GM21528 (cell line): ENCODE data around the gene ATF7IP2.
"Not testable (repeated sequence)": the region's sequence is repeated elsewhere in the genome, so short reads cannot be mapped to it uniquely, and the experiment has no call there.

Experiments
- ATAC-seq: cut with Tn5 transposase; IDR thresholded peaks from one replicate; pipeline ENCODE4 v1.9.1; 2021; ENCODE audit warnings: mild to moderate bottlenecking, moderate library complexity; ENCODE audit not compliant: unreplicated experiment, low FRiP score

Gene ATF7IP2

DNA sequence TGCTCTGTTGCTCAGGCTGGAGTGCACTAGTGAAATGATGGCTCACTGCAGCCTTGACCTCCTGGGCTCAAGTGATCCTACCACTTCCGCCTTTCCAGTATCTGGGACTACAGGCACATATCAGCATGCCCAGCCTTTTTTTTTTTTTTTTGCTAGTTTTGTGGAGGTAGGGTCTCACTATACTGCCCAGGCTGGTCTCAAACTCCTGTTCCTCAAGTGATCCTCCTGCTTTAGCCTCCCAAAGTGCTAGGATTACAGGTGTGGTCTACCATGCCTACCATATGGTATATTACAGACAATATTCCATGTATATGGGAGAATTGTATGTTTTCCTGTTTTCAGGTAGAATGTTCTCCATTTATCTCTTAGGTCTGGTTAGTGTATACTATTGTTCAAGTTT lies 12.3 kb upstream of the ATF7IP2 start:
- no peak for ATAC-seq

DNA sequence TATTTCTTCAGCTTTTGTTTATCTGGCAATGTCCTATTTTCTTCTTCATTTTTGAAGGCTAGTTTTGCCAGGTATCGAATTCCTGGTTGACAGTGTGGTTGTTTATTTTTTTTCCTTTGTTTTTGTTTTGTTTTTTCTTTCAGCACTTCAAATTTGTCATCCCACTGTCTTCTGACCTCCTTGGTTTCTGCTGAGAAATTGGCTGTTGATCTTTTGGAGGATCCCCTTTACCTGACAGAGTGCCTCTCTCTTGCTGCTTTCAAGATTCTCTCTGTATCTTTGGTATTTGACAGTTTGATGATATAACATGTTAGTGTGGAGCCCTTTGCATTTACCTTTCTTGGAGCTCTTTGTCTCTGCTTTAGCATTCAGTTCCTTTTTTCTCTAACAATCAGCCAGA lies 9.6 kb upstream of the ATF7IP2 start:
- ATAC-seq, result no peak

DNA sequence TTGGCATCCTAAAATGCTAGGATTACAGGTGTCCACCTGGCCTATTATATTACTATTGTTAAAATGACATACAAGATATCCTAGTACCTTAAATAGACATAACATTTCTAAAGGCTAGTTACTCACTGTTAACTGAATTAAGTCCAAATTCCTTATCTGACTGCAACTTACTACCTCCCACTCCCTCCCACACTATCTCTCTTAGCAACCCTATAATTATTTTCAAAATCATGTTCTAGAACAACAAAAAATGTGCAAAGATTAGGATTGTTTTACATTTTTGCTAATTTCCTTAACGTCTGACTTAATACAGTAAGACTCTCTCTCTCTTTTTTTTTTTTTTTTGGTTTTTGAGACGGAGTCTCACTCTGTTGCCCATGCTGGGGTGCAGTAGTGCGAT lies 2.2 kb upstream of the ATF7IP2 start:
- no peak for ATAC-seq

DNA sequence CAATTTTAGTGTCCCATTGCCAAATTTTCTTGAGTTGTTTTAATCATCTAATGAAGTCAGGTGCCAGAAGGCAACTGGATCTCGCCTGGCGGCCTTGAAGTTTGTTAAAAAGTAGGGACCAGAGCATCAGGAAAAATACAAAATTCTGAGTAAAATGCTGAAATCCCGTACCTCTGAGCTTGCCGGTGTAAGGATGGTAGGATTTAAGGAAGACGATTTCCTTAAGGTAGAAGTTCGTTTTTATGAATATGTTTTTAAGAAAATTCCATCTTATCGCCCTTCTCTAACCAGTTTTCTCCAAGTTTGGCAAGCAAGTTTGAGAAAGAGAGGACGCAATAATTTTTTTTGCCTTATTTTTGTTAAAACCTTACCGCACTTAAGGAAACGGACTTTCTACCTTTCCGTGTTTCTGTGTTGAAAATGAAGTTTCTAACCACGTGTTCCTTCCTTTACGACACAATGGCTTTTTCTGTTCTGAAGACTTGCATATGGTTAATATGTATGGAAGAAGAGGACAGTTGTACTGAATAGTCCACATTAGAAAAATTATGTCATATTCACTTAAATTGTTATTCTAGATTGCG lies 748 bp downstream of the ATF7IP2 start:
- ATAC-seq, result no peak

DNA sequence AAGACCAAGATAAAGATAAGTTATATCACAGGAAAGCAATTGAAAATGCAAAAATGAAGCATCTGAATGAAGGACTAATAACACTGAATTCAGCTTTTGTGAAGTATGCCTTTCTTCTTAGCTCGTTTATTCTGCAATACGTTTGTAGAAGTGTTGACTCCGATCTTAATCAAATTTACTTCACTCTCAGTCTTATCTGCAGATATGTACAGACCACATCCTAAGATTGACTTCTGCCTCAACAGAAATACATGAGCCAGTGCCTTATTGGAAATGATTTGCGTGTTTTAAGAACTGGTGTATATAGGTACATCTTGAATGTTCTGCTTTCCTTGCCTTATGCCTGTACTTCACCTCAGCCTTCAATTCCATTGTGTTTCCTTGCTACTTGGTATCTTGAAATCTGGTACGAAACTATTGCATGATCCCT lies 1.3 kb downstream of the ATF7IP2 start:
- no peak for ATAC-seq

DNA sequence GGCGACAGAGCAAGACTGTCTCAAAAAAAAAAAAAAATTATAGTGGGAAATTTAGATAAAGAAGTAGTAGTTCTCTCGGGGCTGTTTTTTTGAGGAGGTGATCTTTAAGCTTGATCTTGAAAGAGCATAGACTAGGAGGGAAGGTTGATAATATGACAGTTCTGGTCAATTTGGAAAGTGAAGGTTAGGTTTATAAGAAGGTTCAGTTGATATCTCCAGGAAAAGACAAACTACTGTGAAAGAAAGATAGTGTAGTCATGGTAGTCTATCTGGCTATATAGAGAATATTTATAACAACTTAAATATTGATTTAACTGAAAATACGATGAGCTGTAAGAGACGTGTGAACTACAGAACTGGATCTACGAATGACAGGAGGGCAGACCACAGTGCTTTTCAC lies 3.1 kb downstream of the ATF7IP2 start:
- ATAC-seq, result no peak

DNA sequence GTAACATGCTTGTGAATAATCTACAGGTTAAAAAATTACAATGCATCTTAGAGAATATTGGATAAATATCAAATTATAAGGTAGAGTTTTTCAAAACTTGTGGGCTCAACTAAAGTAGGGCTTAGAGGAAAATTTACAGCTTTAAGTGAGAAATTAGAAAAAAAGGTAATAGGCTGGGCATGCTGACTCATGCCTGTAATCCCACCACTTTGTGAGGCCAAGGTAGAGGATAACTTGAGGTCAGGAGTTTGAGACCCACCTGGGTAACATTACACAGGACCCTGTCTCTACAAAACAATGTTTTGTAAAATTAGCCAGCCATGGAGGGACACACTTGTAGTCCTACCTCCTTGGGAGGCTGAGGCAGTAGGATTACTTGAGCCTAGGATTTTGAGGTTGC lies 4.5 kb downstream of the ATF7IP2 start:
- no peak for ATAC-seq

DNA sequence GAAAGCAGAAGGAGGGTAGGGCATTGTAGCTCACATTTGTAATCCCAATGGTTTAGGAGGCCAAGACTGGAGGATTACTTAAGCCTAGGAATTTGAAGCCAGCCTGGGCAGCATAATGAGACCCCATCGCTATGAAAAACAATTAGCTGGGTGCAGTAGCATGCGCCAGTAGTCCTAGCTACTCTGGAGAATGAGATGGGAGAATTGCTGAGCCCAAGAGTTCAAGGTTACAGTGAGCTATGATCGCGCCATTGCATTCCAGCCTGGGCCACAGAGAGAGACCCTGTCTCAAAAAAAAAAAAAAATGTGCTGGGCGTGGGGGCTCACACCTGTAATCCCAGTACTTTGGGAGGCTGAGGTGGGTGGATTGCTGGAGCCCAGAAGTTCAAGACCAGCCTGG lies 5.0 kb downstream of the ATF7IP2 start:
- ATAC-seq, result no peak

DNA sequence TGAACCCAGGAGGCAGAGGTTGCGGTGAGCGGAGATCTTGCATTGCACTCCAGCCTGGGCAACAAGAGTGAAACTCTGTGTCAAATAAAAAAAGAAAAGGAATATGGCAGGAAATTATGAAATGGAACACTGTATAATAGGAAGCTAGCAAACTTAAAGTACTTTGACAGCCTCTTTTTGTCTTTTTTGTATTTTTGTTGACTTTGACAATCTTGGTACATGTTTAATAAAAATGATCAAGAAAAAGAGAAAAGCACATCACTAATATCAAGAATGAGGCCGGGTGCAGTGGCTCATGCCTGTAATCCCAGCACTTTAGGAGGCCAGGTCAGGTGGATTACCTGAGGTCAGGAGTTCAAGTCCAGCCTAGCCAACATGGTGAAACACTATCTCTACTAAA lies 5.5 kb downstream of the ATF7IP2 start:
- no peak for ATAC-seq

DNA sequence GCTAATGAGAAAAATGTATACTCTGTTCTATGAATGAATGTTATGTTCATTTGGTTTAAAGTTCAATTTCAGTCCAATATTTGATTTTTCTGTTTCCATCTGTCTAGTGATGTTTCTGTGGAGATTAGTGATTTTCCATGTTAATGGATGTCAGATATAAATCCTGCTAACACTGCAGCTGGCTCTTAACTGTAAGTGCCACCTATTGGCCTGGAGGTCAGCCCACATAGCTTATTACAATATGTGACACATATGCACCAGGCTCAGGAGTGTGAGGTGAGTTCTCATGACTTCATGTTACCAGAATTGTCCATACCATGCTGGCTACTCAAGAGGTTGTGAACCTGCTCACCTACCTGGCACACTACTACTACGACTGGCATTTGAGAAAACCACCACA lies 17.1 kb downstream of the ATF7IP2 start:
- no peak for ATAC-seq

DNA sequence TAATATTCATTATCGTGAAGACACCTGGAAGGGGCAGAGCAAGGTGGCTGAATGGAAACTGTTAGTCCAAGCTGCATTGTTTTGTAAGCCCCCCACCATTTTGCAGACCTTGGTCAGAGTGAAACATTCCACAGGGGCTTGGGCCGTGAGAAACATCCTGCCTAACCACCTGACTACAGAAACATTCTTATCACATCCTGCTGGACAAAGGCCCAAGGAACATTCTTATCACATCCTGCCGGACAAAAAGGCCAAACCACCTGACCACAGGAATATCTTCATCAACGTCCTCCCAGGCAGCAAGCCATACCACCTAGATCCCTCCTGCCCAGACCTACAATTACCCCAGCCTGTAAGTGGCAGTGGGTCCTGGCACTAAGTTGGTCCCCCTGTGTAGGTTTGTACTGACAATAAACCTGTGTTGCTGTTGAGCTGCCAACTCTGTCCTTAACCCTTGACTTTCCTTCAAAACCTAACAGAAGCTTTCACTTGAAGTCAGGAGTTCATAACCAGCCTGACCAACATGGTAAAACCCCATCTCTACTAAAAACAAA lies 19.6 kb downstream of the ATF7IP2 start:
- no peak for ATAC-seq

DNA sequence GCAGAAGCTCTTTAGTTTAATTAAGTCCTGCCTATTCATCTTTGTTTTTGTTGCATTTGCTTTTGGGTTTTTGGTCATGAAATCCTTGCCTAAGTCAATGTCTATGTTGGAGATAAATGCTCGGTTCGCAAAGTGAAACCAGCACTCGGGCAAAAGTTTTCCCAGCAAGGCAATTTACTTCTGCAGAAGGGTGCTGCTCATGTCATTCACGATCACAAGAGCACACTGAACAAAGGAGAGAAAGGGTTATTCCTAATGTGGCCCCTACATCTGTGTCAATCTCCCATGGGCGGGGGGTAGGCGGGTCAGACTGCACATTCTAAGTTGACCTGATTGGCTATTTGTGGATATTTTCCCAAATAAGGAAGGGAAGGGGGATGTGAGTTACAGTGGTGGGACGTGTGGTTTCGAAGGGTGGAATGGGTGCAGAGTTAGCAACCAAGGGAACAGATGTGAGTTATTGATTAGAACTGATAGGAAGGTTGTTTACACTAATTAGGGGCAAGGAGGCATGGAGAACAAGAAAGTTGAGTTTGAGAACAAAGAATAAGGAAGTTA lies 23.0 kb downstream of the ATF7IP2 start:
- ATAC-seq, result no peak

DNA sequence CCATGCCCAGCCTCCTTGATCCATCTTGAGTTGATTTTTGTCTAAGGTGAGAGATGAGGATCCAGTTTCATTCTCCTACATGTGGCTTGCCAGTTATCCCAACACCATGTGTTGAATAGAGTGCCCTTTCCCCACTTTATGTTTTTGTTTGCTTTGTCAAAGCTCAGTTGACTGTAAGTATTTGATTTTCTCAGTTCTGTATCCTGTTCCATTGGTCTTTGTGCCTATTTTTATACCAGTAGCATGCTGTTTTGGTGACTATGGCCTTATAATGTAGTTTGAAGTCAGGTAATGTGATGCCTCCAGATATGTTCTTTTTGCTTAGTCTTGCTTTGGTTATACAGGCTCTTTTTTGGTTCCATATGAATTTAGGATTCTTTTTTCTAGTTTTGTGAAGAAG lies 23.9 kb downstream of the ATF7IP2 start:
- ATAC-seq, result not testable (repeated sequence)

DNA sequence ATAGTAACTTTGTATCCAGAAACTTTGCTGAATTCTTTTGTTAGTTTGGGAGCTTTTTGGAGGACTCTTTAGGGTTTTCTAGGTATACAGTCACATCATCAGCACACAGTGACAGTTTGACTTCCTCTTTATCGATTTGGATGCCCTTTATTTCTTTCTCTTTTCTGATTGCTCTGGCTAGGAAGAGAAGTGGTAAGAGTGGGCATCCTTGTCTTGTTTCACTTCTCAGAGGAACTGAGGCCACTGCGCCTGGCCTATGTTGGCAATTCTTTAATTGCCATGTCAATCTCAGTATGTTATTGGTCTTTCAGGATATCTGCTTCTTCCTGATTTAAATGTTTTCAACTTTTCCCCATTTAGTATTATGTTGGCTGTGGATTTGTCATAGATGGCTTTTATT lies 24.6 kb downstream of the ATF7IP2 start:
- no peak for ATAC-seq

DNA sequence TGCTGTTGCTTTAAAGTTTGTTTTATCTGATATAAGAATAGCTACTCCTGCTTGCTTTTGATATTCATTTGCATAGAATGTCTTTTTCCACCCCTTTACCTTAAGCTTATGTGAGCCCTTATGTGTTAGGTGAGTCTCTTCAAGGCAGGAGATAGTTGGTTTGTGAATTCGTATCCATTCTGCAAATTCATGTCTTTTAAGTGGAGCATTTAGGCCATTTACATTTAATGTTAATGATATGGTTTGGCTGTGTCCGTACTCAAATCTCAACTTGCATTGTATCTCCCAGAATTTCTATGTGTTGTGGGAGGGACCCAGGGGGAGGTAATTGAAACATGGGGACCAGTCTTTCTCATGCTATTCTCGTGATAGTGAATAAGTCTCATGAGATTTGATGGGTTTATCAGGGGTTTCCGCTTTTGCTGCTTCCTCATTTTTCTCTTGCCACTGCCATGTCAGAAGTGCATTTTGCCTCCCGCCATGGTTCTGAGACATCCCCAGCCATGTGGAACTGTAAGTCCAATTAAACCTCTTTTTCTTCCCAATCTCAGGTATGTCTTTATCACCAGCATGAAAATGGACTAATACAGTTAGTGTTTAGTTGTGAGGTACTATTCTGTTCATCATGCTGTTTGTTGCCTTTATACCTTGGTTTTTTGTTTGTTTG lies 27.2 kb downstream of the ATF7IP2 start:
- ATAC-seq, result no peak

DNA sequence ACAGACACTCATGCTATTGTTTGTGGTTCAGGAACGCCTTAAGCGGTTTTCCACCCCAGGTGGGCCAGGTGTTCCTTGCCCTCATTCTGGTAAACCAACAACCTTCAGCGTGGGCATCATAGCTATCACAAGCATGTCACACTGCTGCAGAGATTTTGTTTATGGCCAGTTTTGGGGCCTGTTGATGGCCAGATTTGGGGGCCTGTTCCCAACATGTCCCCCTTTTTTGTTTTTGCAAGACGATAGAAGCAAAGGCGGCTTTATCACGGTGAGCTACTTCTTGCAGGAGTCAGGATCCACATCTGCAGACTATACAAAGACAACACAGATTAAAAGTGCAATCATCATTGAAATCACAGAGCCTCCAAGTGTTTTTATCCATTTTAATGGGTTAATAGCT lies 32.3 kb downstream of the ATF7IP2 start:
- ATAC-seq, result not testable (repeated sequence)

DNA sequence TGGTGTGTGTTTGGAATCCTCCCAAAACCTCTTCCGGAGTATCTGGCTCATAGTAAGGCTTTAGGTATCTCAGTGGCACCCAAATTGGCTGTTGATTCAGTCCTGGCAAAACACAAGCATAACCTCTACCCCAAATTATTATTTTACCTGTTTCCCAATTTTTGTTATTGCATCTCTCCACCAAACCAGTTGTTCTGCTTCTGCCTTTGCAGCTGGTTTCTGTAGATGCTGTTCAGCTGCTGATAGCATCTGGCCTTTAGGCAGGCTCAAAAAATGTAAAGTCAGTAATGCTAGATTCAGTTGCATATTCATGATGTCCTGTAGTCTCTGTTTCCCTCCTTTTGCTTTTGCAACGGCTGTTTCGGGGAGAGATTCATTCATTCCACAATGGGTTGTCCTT lies 33.8 kb downstream of the ATF7IP2 start:
- no peak for ATAC-seq

DNA sequence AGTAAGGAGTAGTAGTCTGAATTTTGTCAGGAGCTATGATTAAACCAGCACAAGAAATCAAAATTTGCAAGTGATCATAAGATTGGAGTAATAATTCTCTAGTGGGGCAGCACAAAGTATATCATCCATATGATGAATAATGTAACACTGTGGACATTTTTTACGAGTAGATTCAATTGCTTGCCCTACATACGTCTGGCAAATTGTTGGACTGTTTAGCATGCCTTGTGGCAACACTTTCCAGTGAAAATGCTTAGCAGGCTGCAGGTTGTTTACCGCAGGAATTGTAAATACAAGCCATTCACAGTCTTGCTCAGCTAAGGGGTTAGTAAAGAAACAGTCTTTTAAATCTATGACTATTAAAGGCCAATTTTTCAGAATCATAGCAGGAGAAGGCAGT lies 35.7 kb downstream of the ATF7IP2 start:
- no peak for ATAC-seq

DNA sequence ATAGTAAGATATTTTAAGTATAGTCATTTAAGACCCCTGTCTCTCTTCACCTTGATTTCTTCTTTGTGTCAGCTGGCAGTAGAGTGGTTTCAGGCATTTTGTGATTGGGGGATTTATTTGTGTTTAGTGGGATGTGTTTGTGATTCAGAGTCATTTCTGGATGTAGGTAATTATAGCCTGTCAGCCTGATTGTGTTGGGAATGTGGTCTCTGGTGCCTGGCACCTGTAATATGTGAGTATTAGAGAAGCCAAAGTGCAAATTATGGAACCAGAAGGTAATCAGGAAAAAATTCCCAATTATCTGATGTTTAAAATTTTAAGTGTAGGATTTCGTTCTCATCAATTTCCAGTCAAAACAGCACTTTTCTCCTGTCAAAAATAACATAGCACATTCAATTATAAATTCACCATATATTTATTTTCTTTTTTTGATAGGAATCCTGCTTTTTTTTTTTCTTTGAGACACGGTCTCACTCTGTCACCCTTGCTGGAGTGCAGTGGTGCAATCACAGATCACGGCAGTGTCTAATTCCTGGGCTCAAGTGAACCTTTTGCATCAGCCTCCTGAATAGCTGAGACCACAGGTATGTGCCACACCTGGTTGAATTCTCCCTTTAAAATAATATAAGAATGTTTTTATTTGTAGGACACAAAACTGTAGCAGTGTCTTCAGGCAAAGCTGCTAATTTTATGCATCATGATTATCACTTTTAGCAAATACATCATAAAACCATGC lies 42.7 kb downstream of the ATF7IP2 start:
- no peak for ATAC-seq

DNA sequence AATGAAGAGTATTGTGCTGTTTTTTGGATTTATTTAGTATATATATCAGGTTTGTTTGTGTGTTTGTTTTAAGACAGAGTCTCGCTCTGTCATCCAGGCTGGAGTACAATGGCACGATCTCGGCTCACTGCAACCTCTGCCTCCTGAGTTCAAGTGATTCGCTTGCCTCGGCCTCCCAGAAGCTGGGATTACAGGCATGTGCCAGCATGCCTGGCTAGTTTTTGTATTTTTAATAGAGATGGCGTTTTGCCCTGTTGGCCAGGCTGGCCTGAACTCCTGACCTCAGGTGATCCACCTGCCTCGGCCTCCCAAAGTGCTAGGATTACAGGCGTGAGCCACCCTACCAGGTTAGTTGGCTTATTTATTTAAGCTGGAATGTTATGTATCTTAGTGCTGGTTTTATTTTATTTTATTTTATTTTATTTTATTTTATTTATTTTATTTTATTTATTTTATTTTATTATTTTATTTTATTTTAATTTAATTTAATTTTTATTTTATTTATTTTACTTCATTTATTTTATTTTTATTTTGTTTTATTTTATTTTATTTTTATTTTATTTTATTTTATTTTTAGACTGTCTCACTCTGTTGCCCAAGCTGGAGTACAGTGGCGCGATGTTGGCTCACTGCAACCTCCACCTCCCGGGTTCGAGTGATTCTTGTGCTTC lies 43.6 kb downstream of the ATF7IP2 start:
- ATAC-seq, result not testable (repeated sequence)

DNA sequence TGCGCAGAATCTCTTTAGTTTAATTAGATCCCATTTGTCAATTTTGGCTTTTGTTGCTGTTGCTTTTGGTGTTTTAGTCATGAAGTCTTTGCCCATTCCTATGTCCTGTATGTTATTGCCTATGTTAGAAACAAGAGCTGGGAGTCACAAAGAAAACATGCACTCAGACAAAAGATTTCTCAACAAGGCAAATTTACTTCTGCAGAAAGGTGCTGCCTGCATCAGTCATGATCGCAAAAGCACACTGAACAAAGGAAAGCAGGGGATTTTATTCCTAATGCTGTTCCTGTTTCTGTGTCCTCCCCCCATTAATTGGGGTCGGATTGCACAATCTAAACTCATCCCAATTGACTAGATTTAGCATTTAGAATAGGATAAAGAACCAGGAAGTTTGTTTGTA lies 55.9 kb downstream of the ATF7IP2 start:
- no peak for ATAC-seq
